Lower leg skin (tissue), 4 donors: ENCODE measurements around the gene GPR37. TPM values are rescaled to one million over a fixed set of nuclear protein-coding genes. Genes with fewer than 3 reads are reported as not detected.

Source experiments
- DNase-seq, 2 donors: peaks; one replicate each; pipeline ENCODE4 v3.0.0-alpha.2; 2019; ENCODE audit warnings: low spot score in 2 of 2
- H3K4me3 ChIP-seq: fragments of 200-600 bp; sonication (generic); 2 replicates; pipeline ENCODE4 v1.5.1; 2017; ENCODE audit warnings: mild to moderate bottlenecking, low read depth; ENCODE audit not compliant: poor library complexity, severe bottlenecking
- POLR2A ChIP-seq, 2 donors: fragments of 450-650 bp; IDR thresholded peaks; one replicate each; pipeline ENCODE4 v1.6.1; 2016 to 2017; ENCODE audit warnings: antibody characterized with exemption in 2 of 2, mild to moderate bottlenecking in 1 of 2, moderate library complexity in 1 of 2
- WGBS, 2 donors: methylation state at CpG; one replicate each; pipeline ENCODE4 v1.1.5; 2018; 5-methylcytosine and 5-hydroxymethylcytosine counted together
- intact Hi-C: fragments of 100-400 bp; cut with DNase I; formaldehyde crosslinking; loops from one replicate; pipeline ENCODE4 v1.15.0; 2023; ENCODE audit warnings: low total_unique reads
- total RNA-seq, 4 donors: library from RNA; depleted of rRNA; stranded (reverse); fragments of >200 nt; gene quantifications; one replicate each; pipeline ENCODE4 v1.1.0, GENCODE V29; 2016
- TF ChIP-seq, protein P1 (sequence below), 3 donors: fragments of 450-650 bp; IDR thresholded peaks; one replicate each; pipeline ENCODE4 v1.5.1; 2016; ENCODE audit warnings: antibody characterized with exemption in 3 of 3, mild to moderate bottlenecking in 3 of 3, moderate library complexity in 2 of 3

Gene GPR37
- total RNA-seq, 4 donors from 2014 or later, result 3.9 to 8.0 (median 5.3) TPM

DNA sequence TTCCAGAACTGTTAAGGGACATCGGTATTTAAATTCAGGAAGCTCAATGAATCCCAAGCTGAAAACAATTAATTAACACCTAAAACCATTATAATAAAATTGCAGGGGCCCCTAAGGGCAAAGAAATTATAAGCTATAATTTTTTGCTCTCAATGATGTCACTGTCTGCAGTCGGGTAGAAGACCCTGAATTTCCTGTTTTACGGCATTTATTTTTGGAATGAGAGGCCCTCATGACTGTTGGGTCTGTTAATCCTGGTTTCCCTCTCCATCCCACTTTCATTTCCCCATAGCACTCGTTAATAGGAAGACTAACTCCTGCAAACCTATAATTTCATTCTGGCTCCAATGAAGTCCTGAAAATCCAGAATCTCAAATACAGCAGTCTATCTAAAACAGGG is 25.8 kb upstream of the GPR37 start:
- no peak for TF ChIP-seq POLR2A (IDR thresholded peaks at IDR 0.05)
- TF ChIP-seq, protein P1, sequence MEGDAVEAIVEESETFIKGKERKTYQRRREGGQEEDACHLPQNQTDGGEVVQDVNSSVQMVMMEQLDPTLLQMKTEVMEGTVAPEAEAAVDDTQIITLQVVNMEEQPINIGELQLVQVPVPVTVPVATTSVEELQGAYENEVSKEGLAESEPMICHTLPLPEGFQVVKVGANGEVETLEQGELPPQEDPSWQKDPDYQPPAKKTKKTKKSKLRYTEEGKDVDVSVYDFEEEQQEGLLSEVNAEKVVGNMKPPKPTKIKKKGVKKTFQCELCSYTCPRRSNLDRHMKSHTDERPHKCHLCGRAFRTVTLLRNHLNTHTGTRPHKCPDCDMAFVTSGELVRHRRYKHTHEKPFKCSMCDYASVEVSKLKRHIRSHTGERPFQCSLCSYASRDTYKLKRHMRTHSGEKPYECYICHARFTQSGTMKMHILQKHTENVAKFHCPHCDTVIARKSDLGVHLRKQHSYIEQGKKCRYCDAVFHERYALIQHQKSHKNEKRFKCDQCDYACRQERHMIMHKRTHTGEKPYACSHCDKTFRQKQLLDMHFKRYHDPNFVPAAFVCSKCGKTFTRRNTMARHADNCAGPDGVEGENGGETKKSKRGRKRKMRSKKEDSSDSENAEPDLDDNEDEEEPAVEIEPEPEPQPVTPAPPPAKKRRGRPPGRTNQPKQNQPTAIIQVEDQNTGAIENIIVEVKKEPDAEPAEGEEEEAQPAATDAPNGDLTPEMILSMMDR (IDR thresholded peaks at IDR 0.05), result no peak
- no peak for DNase-seq
- H3K4me3 ChIP-seq, result no peak overlapping the region
- 46 to 48% methylated on average over 4 of the region's 4 CpGs for WGBS, 2 donors
- intact Hi-C loops, result no loop called here

DNA sequence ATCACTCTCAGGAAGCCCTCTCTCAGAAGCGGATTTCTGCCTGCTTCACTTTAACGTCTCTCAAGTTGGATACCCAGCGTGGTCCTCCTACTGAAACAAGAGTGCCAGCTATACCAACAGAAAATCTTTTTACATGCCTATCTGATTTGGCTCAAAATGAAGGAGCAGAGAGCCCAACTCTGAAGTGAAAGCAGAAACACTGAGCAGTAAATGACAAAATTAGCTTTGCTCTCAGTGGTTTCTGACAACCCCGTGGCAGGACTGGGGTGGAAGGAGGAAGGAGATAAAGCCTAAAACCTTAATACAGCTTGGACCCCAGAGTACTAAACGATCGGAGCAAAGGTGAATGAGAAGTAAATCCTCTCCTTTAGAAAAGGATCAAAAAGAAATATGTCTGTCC is 25.1 kb upstream of the GPR37 start:
- no peak for DNase-seq
- no peak for TF ChIP-seq POLR2A (IDR thresholded peaks at IDR 0.05)
- TF ChIP-seq, protein P1 (IDR thresholded peaks at IDR 0.05), result no peak
- intact Hi-C loops, result no loop called here
- 33 to 53% methylated on average over 6 of the region's 6 CpGs for WGBS, 2 donors
- no peak overlapping the region for H3K4me3 ChIP-seq

DNA sequence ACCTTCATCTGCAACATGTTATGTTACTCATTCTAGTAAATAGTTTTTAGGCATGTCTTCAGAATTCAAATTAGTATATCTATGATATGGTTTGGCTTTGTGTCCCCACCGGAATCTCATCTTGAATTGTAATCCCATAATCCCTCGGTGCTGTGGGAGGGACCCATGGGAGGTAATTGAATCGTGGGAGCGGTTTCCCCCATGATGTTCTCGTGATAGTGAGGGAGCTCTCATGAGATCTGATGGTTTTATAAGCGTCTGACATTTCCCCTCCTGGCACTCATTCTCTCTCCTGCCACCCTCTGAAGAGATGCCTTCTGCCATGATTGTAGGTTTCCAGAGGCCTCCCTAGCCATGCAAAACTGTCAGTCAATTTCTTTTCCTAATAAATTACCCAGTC is 20.4 kb upstream of the GPR37 start:
- TF ChIP-seq, protein P1 (IDR thresholded peaks at IDR 0.05), result no peak
- no peak for TF ChIP-seq POLR2A (IDR thresholded peaks at IDR 0.05)
- intact Hi-C loops, result no loop called here
- 61 to 66% methylated on average over 6 of the region's 6 CpGs for WGBS, 2 donors
- DNase-seq, result no peak
- no peak overlapping the region for H3K4me3 ChIP-seq

DNA sequence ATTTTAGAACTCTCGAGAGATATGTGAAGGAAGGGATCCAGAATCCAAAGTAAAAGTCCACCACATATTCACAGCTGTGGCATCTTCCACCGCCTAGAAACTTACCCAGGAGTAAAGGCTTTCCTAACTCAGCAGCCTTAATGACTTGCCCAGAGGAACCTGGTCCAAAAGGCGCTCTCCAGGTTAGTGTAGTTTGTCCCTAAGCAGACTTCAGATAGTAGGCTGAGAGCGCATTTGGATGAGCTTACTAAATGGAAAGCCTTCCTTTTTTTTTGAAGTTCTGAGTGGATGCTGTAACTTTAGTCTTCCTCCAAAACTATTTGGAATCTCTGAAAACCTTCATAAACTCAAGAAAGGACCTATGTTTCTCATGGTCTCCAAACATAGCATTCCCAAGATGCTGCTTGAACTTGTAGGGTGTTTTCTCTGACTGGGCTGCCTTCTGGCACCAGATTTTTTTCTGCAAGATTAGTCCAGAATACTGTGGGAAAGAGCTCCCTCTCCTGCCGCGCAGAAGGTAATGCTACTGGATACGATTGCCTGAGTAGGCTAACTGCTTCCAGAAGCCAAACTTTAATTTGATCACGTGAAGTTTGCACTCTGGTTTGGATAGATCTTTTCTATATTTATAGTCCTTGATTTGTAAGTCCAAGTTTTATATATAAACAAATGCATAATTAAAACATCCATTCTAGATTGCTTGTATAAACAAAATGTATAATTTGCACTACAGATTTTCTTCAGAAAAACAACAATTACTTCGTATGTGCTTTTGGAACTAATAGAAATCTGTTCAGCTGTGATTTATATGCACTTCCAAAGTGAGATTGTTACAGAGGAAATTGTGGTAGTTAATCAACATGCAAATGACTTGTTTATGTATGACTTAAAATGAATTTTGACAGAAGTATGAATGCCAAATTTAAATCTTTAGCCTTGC is 19.6 kb upstream of the GPR37 start:
- 38 to 40% methylated on average over 9 of the region's 9 CpGs for WGBS, 2 donors
- H3K4me3 ChIP-seq, result no peak overlapping the region
- no peak for TF ChIP-seq POLR2A (IDR thresholded peaks at IDR 0.05)
- intact Hi-C loops, result no loop called here
- no peak for DNase-seq

DNA sequence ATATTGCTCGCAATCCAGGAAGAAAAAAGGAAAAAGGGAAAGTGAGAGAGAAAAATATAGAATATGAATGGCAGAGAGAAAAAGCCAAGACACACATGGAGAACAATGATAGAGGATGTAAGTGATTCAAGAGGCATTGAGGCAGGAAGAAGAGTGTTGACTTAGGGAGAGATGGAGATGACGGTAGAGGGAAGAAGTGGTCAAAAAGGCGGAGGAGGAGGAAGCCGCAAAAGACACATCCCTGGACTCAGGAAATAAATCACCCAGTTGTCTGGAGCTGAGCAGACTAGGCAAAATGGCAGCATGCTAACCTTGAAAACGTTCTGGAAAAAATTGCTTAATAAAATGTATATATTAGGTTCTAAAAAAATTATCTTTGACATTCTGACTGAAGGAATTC is 17.7 kb upstream of the GPR37 start:
- TF ChIP-seq, protein P1 (IDR thresholded peaks at IDR 0.05), result no peak
- no peak for TF ChIP-seq POLR2A (IDR thresholded peaks at IDR 0.05)
- 74 to 85% methylated on average over 5 of the region's 5 CpGs for WGBS, 2 donors
- no peak overlapping the region for H3K4me3 ChIP-seq
- intact Hi-C loops, result no loop called here
- no peak for DNase-seq

DNA sequence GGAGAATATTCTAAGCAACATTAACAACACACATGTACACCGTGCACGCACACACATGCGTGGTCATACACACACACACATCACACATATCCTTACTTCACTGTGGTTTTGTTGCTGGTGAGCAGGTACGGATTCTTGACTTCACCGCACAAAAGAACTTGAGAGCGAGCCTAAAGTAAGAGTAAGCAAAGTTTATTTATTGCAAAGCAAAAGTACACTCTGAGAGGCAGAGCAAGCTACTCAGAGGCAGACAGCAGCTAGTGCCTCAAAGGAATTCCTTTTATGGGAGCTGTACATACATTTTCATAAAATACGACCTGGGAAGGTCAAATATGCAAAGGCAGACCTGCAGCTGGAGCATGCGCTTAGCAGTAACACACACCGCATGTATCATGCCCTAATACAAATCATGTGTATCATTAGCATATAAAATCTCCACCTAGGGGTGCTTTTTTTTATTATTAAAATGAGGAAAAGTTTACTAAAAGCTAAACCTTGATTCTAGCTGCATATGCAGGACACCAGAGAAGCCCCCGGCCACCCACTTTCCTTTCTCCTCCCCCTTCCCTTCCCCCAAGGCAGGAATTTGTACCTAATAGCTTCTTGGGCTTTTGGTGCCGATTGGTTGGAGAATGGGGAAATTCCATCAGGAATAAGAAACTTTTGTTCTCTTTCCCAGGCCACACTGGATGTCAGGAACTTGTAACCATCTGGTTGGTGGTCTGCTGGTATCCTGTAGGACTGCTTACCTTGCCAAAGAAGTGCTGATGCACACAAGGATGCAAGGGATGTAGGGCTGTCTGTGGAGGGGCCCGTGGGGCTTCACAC is 16.5 kb upstream of the GPR37 start:
- no peak for DNase-seq
- 56 to 64% methylated on average over 12 of the region's 12 CpGs for WGBS, 2 donors
- no peak for TF ChIP-seq POLR2A (IDR thresholded peaks at IDR 0.05)
- TF ChIP-seq, protein P1 (IDR thresholded peaks at IDR 0.05), result no peak
- intact Hi-C loops, result no loop called here
- H3K4me3 ChIP-seq, result no peak overlapping the region
